ENCODE data around the gene SPAG16.
"Not testable (repeated sequence)": the region's sequence is repeated elsewhere in the genome, so short reads cannot be mapped to it uniquely, and the experiment has no call there.

SPAG16 gene

DNA sequence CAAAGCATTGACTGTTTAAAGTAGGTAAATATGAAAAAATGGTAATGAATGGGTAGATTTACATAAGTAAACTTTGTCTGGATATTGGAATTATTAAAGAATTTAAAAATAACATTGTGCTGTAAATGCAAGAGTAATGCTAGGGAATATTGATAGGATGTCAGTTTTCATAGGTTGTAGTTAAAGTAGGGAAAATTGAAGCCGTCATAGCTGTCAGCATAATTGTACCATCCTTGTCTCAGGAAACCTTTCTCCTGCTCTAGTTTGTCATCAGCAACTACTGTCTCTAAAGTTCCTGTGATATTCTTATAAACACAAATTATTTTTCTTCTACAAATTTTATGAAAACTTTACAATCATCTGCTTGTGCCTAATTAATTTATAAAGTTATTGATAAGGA lies 10.1 kb upstream of the SPAG16 start:
- no peak for DNase-seq

- no peak for DNase-seq
These were observed 9.0 kb upstream of the SPAG16 start for GRCh38 chr2:213275265-213275664.

- not testable (repeated sequence) for DNase-seq
These were observed 7.1 kb upstream of the SPAG16 start for GRCh38 chr2:213277134-213277533.

- no peak for DNase-seq
These were observed 5.1 kb upstream of the SPAG16 start for GRCh38 chr2:213279116-213279620.

DNA sequence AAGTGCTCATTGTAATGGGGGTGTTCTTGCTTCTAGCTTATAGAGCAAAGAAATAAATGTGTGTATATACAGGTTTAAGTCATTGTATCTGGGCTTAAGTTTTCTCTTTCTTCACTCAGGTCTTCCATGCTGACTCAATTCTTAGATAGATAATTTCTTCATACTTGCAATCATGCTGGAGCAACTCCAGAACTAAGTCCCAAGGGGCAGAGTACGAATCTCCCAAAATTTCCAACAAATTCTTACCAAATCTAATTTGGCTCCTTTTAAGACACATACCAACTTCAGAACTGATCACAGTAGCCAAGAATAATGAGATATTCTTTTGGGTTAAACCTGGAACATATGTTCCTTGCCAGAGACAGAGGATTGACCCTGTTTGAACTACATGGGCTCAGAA lies 4.3 kb upstream of the SPAG16 start:
- DNase-seq, result peak; percentile 50

GRCh38 chr2:213281156-213281555 lies 3.1 kb upstream of the SPAG16 start:
- peak; percentile 74 for DNase-seq

GRCh38 chr2:213285404-213285803 lies 1.1 kb downstream of the SPAG16 start:
- no peak for DNase-seq

DNA sequence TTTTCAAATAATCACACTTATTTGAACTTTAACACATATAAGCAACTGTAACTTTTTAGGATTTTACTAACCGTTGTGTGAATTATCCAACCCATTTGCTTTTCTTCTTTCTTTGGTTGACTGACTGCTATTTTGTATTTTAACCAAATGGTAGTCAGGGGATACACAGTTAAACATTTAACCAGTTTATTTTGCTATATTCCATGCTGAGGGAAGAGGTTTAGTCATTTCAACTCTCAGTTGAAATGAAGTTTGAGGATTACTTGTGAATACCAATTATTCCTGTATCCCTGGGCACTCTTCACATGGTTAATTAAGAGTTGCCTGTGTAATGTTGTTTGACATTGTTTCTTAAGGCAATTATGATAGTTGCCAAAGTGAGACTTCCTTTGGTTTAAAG lies 1.9 kb downstream of the SPAG16 start:
- DNase-seq, result no peak

DNA sequence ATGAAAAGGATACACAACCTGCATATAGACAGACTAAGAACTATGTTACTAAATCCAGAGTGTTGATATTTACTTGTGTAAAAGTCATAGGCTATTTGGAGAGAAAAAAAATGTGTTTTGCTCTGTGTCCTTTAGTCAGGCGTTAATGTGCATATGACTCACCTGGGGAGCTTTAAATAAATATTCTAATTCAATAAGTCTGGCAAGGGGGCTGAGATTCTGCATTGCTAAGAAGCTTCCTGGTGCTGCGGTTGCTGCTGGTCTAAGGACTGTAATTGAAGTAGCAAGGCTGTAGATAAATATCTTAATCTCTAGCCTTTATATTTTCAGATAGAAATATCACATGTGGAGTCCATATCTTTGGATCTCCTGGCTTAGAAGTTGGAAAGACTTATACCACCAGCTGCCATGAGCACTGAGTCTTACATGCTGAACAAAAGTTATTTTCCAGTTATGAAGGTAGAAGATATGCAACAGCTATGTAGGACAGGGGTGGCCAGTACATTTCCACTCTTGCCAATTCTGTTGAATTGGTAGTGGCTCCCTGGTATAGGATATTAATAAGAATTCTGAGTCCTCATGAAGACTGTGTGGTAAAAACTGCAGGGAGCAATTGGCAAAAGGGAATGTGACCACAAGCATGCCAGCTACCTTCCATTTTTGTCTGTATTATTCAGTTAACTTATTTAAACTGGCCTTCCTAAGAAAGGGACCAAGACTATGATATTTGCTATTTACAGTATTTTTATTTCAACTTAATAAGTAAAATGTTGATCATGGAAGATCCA lies 4.8 kb downstream of the SPAG16 start:
- DNase-seq, result peak; percentile 8

GRCh38 chr2:213290501-213290900 lies 6.2 kb downstream of the SPAG16 start:
- DNase-seq, result no peak

DNA sequence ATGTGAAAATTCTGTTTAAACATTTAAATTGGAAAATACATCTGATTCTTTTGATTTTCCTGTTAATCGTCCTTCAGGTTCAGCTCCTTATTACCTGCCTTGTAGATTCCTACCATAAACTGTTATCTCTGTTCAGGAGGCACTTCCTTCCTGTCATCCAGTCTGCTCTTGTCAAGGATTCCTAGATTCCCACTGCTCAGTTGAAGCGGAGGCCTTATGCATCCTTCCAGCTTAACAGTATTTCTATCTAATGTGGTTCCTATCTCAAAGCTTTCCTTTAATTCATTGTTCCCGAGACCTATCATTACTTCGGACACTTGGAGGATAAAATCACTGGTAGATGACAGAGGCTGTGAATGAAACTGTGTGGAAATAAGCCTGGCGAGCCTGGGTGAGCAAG lies 12.0 kb downstream of the SPAG16 start:
- DNase-seq, result no peak

GRCh38 chr2:213306316-213306942 lies 22.2 kb downstream of the SPAG16 start:
- peak; percentile 64 for DNase-seq

DNA sequence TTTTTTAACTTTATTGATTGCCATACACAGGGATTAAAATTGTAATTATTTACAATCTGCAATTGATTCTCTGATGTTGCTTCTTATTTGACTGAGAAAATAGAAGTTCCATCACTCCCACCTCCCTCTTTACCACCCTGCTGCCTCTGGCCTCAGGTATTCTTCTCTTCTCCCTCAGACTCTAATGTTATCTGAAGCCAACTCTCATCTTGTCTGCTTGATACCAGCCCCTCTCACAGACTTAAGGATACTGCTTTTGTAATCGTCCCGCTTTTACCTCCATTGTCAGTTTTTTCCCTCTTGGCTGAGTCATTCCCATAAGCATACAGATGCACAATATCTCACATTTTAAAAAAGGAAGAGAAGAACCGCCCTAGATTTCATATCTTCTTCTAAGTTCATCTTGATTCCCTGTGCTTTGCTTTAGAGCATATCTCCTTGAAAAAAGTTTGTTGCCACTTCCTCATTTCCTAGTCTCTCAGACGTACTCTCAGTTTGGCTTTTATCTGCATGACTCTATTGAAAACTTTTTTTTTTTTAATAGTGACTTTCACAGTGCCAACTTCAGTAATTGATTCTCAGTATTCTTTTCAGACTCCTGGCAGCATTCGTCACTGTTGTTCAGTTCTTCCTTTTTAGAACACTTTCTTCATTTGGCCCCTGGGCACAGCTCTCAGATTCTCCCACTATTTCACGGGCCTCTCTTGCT lies 31.1 kb downstream of the SPAG16 start:
- DNase-seq, result no peak

GRCh38 chr2:213316001-213316735 lies 31.9 kb downstream of the SPAG16 start:
- DNase-seq, result peak; percentile 28

- DNase-seq, result peak; percentile 56
These were observed 33.7 kb downstream of the SPAG16 start for GRCh38 chr2:213317929-213318328.

DNA sequence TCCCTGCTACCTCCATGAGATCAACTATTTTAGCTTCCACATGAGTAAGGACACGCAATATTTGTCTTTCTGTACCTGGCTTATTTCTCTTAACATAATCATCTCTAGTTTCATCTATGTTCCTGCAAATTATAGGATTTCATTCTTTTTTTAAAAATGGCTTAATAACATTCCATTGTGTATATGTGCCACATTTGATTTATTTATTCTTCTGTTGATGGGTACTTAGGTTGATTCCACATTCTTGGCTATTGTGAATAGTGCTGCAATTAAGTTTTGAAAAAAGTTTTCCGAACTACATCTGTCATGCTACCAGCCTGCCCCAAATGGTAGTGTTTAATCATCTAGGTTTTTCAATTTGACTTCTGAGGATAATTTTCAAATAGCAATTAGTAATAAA lies 36.3 kb downstream of the SPAG16 start:
- DNase-seq, result no peak

DNA sequence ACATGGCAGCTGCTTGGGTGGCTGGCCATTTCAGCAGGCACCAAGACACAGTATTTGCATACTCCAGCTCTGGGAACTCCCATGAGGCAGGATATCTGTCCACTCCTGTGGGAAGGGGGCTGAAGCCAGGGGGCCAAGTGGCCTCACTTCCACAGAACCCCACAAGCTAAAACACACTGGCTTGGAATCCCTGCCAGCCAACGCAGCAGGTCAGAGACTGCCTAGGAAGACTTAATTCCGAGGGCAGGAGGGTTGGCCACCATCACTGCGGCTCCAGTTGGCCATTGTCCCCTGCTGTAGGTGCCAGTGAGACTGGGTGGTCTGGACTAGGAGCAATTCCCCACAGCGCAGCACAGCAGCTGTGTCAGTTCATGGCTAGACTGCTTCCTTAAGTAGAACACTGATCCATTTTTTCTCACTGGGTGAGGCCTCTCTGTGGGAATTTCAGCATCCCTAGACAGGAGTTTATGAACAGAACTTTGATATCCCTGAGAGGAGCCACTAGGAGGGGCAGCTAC lies 52.0 kb downstream of the SPAG16 start:
- no peak for DNase-seq

DNA sequence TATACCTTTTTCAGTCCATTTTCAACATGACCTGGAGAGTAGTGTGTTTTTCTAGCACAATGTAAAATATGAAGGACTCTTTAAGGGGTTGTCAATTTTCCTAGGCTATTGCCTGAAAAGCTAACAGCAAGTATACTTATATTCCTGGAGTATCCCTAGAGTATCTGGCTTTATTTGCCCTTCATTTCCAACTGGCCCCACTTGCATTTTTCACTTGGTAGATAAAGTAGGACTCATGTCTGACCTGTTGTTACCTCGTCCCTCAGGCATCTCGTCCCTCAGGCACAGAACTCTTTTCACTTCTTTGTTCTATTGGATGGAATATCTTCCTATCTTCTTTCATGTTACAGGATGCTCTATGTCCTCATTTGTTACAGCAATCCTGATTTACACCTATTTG lies 69.2 kb downstream of the SPAG16 start:
- DNase-seq, result no peak

DNA sequence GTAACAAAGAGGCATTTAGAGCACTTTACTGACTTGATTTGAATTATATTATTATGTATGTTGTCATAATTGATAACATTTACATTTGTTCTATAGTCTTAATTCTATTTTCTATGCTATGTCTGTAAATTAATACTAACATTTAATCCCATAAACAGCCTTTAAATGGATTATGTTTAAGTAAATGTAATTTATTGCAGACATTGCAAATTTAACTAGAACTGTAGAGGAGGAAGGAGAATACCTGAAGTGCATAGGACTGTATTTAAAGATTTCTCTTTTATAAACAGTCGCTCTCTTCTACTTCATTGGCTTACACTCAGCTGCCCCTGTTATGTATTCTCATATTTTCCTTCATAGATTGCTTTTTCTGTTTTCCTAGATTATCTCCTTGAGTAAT lies 92.4 kb downstream of the SPAG16 start:
- no peak for DNase-seq

DNA sequence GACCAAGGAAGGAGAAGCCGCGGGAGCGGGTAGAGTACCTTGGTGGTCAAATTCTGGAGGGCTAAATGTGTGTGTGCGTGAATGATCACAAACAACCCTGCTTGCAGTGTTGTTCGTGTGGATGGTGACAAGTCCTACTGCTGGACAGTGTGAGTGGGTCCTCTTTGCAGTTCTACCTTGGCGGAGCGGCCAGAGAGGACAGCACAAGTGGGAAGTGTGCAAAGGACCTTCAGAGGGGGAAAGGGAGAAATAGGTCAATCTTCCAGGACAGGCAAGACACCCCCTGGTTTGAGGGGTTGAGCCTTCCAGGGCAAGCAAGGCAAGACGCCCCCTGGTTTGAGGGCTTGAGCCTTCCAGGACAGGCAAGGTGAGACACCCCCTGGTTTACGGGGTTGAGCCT lies 122.8 kb downstream of the SPAG16 start:
- DNase-seq, result not testable (repeated sequence)

DNA sequence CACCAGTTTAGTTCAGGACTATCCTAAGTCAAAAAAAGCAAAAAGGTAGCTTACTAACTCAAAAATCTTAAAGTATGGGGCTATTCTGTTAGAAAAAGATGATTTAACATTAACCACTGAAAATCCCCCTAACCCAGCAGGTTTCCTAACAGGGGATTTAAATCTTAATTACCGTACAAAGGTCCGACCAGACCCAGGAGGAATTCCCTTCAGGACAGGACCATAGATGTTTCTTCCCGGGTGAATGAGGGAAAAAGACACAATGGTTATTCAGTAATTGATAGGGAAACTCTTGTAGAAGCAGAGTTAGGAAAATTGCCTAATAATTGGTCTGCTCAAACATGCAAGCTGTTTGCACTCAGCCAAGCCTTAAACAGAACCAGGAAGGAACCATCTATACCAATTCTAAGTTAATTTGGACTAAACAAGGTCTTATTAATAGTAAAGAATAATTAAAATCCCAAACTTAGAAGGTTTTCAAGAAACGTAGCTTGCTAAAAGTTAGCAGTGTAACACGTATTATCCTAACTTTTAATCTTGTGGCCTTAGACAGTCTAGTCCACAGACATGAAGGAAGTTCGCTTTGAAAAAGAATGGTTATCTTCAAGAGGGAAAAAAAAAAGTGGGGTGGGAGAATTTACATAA lies 124.3 kb downstream of the SPAG16 start:
- not testable (repeated sequence) for DNase-seq

GRCh38 chr2:213410687-213411086 lies 126.4 kb downstream of the SPAG16 start:
- not testable (repeated sequence) for DNase-seq

Measured in fibroblast of skin of scalp (primary cell).